Suprapubic skin (tissue), 4 donors: ENCODE measurements around the gene DBNDD2. TPM values are rescaled to one million over a fixed set of nuclear protein-coding genes. Genes with fewer than 3 reads are reported as not detected.

Source experiments
- DNase-seq, 2 donors: peaks; one replicate each; pipeline ENCODE4 v3.0.0-alpha.2; 2019; ENCODE audit warnings: low spot score in 2 of 2
- H3K27ac ChIP-seq: fragments of 200-600 bp; sonication (generic); one replicate; pipeline ENCODE4 v1.5.1; 2019
- H3K27me3 ChIP-seq: fragments of 200-600 bp; sonication (generic); one replicate; pipeline ENCODE4 v1.5.1; 2019
- H3K36me3 ChIP-seq: fragments of 200-600 bp; sonication (generic); one replicate; pipeline ENCODE4 v1.5.1; 2019
- H3K4me1 ChIP-seq: fragments of 200-600 bp; sonication (generic); one replicate; pipeline ENCODE4 v1.5.1; 2019
- H3K4me3 ChIP-seq: fragments of 200-600 bp; sonication (generic); one replicate; pipeline ENCODE4 v1.5.1; 2019; ENCODE audit warnings: mild to moderate bottlenecking
- H3K9me3 ChIP-seq: fragments of 200-600 bp; sonication (generic); one replicate; pipeline ENCODE4 v1.5.1; 2019
- EP300 ChIP-seq: sonication (generic); formaldehyde crosslinking; IDR thresholded peaks from one replicate; pipeline ENCODE4 v1.6.1; 2017; ENCODE audit warnings: antibody characterized with exemption
- POLR2A ChIP-seq, 2 donors: fragments of 450-650 bp; IDR thresholded peaks; one replicate each; pipeline ENCODE4 v1.6.1; 2017; ENCODE audit warnings: antibody characterized with exemption in 2 of 2, mild to moderate bottlenecking in 2 of 2, moderate library complexity in 2 of 2
- POLR2AphosphoS5 ChIP-seq, 3 donors: sonication (generic); formaldehyde crosslinking; IDR thresholded peaks; one replicate each; pipeline ENCODE4 v1.6.1; 2017; ENCODE audit warnings: antibody characterized with exemption in 3 of 3
- WGBS: methylation state at CpG from one replicate; pipeline ENCODE4 v1.1.5; 2018; 5-methylcytosine and 5-hydroxymethylcytosine counted together
- total RNA-seq, 4 donors: library from RNA; depleted of rRNA; stranded (reverse); fragments of >200 nt; gene quantifications; one replicate each; pipeline ENCODE4 v1.1.0, GENCODE V29; 2016
- TF ChIP-seq, protein P1 (sequence below), 2 donors: fragments of 200-600 bp in 1 of 2; fragments of 450-650 bp in 1 of 2; sonication (generic) in 1 of 2; IDR thresholded peaks; one replicate each; pipeline ENCODE4 v1.5.1; 2016 to 2019; ENCODE audit warnings: antibody characterized with exemption in 2 of 2, mild to moderate bottlenecking in 1 of 2, moderate library complexity in 1 of 2

Gene DBNDD2
- total RNA-seq, 4 donors from 2014 or later, result 42.4 to 72.3 (median 49.7) TPM

DNA sequence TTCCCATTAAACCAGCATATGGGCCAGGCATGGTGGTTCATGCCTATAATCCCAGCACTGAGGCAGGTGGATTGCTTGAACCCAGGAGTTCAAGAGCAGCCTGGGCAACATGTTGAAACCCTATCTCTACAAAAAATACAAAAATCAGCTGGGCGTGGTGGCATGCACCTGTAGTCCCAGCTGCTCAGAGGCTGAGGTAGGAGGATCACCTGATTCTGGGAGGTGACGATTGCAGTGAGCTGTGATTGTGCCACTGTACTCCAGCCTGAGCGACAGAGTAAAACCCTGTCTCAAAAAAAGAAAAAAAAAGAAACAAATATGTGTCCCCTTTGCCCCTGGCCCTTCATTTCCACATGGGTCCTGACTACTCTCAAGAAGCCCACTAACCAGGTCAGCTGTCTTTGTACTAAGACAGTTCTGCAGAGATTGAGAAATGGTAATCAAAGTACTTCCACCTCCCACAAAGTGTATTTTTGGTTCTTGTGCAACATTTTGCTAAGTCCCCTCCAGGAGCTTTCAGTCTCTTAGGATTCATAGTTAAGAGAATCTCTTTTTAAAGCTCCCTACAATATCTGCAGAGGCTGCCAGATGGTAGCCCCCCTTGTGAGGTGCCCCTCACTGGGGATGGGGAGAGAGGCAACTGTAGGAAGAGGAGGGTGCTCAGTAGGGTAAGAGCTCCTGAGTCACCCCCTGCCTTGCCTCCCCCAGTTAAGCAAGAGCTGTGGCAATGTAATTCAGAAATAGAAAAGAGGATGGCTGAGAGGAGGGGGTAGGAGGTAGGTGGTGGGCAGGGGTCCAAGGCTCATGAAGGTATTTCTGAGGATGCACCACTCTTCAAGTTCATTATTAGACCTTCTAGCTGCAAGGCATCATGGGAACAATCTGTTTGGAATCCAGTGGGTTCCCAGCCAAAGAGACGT is 44.9 kb downstream of the DBNDD2 start:
- H3K9me3 ChIP-seq, result no peaks in the 10 kb centered on the region
- DNase-seq, result no peak
- H3K27me3 ChIP-seq, result no peaks in the 10 kb centered on the region
- no peak overlapping the region for H3K27ac ChIP-seq
- no peaks in the 10 kb centered on the region for H3K36me3 ChIP-seq
- no peak overlapping the region for H3K4me3 ChIP-seq
- no peak for TF ChIP-seq EP300
- no peak for TF ChIP-seq POLR2A (IDR thresholded peaks at IDR 0.05)
- TF ChIP-seq, protein P1, sequence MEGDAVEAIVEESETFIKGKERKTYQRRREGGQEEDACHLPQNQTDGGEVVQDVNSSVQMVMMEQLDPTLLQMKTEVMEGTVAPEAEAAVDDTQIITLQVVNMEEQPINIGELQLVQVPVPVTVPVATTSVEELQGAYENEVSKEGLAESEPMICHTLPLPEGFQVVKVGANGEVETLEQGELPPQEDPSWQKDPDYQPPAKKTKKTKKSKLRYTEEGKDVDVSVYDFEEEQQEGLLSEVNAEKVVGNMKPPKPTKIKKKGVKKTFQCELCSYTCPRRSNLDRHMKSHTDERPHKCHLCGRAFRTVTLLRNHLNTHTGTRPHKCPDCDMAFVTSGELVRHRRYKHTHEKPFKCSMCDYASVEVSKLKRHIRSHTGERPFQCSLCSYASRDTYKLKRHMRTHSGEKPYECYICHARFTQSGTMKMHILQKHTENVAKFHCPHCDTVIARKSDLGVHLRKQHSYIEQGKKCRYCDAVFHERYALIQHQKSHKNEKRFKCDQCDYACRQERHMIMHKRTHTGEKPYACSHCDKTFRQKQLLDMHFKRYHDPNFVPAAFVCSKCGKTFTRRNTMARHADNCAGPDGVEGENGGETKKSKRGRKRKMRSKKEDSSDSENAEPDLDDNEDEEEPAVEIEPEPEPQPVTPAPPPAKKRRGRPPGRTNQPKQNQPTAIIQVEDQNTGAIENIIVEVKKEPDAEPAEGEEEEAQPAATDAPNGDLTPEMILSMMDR (IDR thresholded peaks at IDR 0.05), result no peak
- TF ChIP-seq POLR2AphosphoS5 (IDR thresholded peaks at IDR 0.05), result no peak
- 81% methylated on average over 4 of the region's 4 CpGs for WGBS
- H3K4me1 ChIP-seq, result no peaks in the 10 kb centered on the region

- Histone ChIP-seq H3K4me1 (no peaks in the 10 kb centered on the region), H3K27ac (no peak overlapping the region), H3K9me3 (no peaks in the 10 kb centered on the region), H3K27me3 (no peaks in the 10 kb centered on the region), H3K4me3 (no peak overlapping the region), H3K36me3 (no peaks in the 10 kb centered on the region)
- 16% methylated on average over 6 of the region's 6 CpGs for WGBS
- TF ChIP-seq POLR2AphosphoS5 (IDR thresholded peaks at IDR 0.05), result no peak
- TF ChIP-seq, protein P1 (IDR thresholded peaks at IDR 0.05), result peak in 1 of 2 donors; percentile 28
- no peak for DNase-seq
Measured at GRCh38 chr20:45456632-45457031, 48.5 kb downstream of the DBNDD2 start.

DNA sequence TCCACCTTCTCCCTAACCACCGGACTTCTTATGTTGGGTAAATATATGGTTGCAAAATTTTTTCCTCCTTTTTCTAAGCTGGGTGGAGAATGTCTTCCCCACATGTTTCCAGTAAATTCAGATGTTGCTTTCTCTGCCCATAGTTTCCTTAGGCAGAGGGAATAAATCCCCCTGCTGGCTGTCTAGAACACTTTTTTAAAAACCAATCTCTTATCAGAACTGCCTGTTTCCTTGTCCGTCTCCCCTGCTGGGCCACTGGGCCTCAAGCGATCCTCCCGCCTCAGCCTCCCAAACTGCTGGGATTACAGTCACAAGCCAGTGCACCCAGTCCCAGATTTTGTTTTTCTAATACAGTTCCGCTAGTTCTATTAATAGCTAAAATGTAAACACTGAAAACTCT is 51.5 kb downstream of the DBNDD2 start:
- WGBS, result 69% methylated on average over 5 of the region's 5 CpGs
- Histone ChIP-seq H3K27me3 (peaks cover 5% of the 10 kb centered on the region), H3K9me3 (no peaks in the 10 kb centered on the region), H3K36me3 (no peaks in the 10 kb centered on the region), H3K4me3 (no peak overlapping the region), H3K27ac (no peak overlapping the region), H3K4me1 (no peaks in the 10 kb centered on the region)
- TF ChIP-seq EP300, result no peak
- no peak for TF ChIP-seq POLR2AphosphoS5 (IDR thresholded peaks at IDR 0.05)
- TF ChIP-seq, protein P1 (IDR thresholded peaks at IDR 0.05), result no peak
- TF ChIP-seq POLR2A (IDR thresholded peaks at IDR 0.05), result no peak
- DNase-seq, result no peak

Other genes starting within 250 kb of the DBNDD2 start
- 10 to 100 TPM in 2 of 4 donors, 1 to 10 TPM in 2; 2.6 to 98.2 (median 8.0) TPM for gene PI3, start 233.4 kb upstream of the DBNDD2 start, total RNA-seq
- not detected for gene SEMG1, start 201.3 kb upstream of the DBNDD2 start, total RNA-seq
- gene SEMG2, start 186.9 kb upstream of the DBNDD2 start, total RNA-seq, result under 1 TPM in 1 of 4 donors, not detected in 3; 0.25 TPM
- gene SLPI, start 153.7 kb upstream of the DBNDD2 start, total RNA-seq, result 100 to 1,000 TPM in 3 of 4 donors, 10 to 100 TPM in 1; 97.4 to 632 (median 292) TPM
- not detected for gene RBPJL, start 101.4 kb upstream of the DBNDD2 start, total RNA-seq
- 1 to 10 TPM in 1 of 4 donors, under 1 TPM in 2, not detected in 1; 0.25 to 1.5 (median 0.94) TPM for gene MATN4, start 100.0 kb upstream of the DBNDD2 start, total RNA-seq
- gene SDC4, start 59.9 kb upstream of the DBNDD2 start, total RNA-seq, result 100 to 1,000 TPM; 156 to 255 (median 216) TPM
- gene SYS1, start 45.1 kb upstream of the DBNDD2 start, total RNA-seq, result 10 to 100 TPM; 30.9 to 49.5 (median 38.7) TPM
- under 1 TPM in 1 of 4 donors, not detected in 3; 0.32 TPM for gene TP53TG5, start 30.0 kb upstream of the DBNDD2 start, total RNA-seq
- 10 to 100 TPM; 44.6 to 77.8 (median 51.8) TPM for gene PIGT, start 7.9 kb downstream of the DBNDD2 start, total RNA-seq
- gene WFDC2, start 61.5 kb downstream of the DBNDD2 start, total RNA-seq, result 10 to 100 TPM; 29.6 to 58.0 (median 34.1) TPM
- 1 to 10 TPM in 1 of 4 donors, not detected in 3; 3.2 TPM for gene SPINT3, start 107.3 kb downstream of the DBNDD2 start, total RNA-seq
- 1 to 10 TPM in 1 of 4 donors, not detected in 3; 1.6 TPM for gene WFDC6, start 131.2 kb downstream of the DBNDD2 start, total RNA-seq
- gene EPPIN, start 139.1 kb downstream of the DBNDD2 start, total RNA-seq, result under 1 TPM in 1 of 4 donors, not detected in 3; 0.42 TPM
- not detected for gene WFDC8, start 171.0 kb downstream of the DBNDD2 start, total RNA-seq
- not detected for gene WFDC10A, start 221.4 kb downstream of the DBNDD2 start, total RNA-seq
- not detected for gene WFDC9, start 223.0 kb downstream of the DBNDD2 start, total RNA-seq